ENCODE data around the gene FDXACB1. TPM values are rescaled to one million over a fixed set of nuclear protein-coding genes. Genes with fewer than 3 reads are reported as not detected.
"Not testable (repeated sequence)": the region's sequence is repeated elsewhere in the genome, so short reads cannot be mapped to it uniquely, and the experiment has no call there.

The FDXACB1 gene
- total and polyA plus RNA-seq, 5 donors from 2014 or later = 2.7 to 8.3 (median 5.5) TPM

- H3K27me3 ChIP-seq (ENCODE audit: control insufficient read depth, insufficient read depth, low read length) = peaks cover 20% of the 10 kb centered on the region
- H3K4me1 Mint-ChIP-seq = no peaks in the 10 kb centered on the region
Measured at GRCh38 chr11:111905411-111905810, 26.4 kb upstream of the FDXACB1 start.

GRCh38 chr11:111886844-111887243 lies 7.9 kb upstream of the FDXACB1 start:
- no peaks in the 10 kb centered on the region for H3K9me3 ChIP-seq (ENCODE audit: control insufficient read depth in 2 of 2, low read length in 2 of 2)
- H3K36me3 Mint-ChIP-seq = peaks cover 21% of the 10 kb centered on the region
- no peaks in the 10 kb centered on the region for H3K9me3 Mint-ChIP-seq
- ATAC-seq (ENCODE audit: low read depth in 2 of 2) = no peak
- H3K27me3 Mint-ChIP-seq = no peaks in the 10 kb centered on the region
- H3K4me3 ChIP-seq (ENCODE audit: low read depth, low read length) = no peak overlapping the region
- H3K4me3 Mint-ChIP-seq = no peak overlapping the region
- no peak overlapping the region for H3K27ac Mint-ChIP-seq
- H3K4me1 ChIP-seq (ENCODE audit: control insufficient read depth, insufficient read depth, low read length, poor library complexity, severe bottlenecking) = no peaks in the 10 kb centered on the region
- H3K27ac ChIP-seq (ENCODE audit: insufficient read depth, low read length, poor library complexity, severe bottlenecking) = no peak overlapping the region
- no peaks in the 10 kb centered on the region for H3K27me3 ChIP-seq (ENCODE audit: control insufficient read depth, insufficient read depth, low read length)
- no peaks in the 10 kb centered on the region for H3K36me3 ChIP-seq (ENCODE audit: control insufficient read depth, insufficient read depth, low read length)
- no peak for DNase-seq
- no peaks in the 10 kb centered on the region for H3K4me1 Mint-ChIP-seq

More at GRCh38 chr11:111905411-111905810, 26.4 kb upstream of the FDXACB1 start:
- Mint-ChIP-seq H3K36me3 (no peaks in the 10 kb centered on the region), H3K4me3 (no peak overlapping the region), H3K27ac (no peak overlapping the region), H3K27me3 (peaks cover 46% of the 10 kb centered on the region), H3K9me3 (peaks cover 0 to 2% (median 0%) of the 10 kb centered on the region in 7 donors)
- ATAC-seq (ENCODE audit: low read depth in 2 of 2) = no peak
- no peaks in the 10 kb centered on the region for H3K36me3 ChIP-seq (ENCODE audit: control insufficient read depth, insufficient read depth, low read length)
- no peaks in the 10 kb centered on the region for H3K4me1 ChIP-seq (ENCODE audit: control insufficient read depth, insufficient read depth, low read length, poor library complexity, severe bottlenecking)
- H3K9me3 ChIP-seq (ENCODE audit: control insufficient read depth in 2 of 2, low read length in 2 of 2) = no peaks in the 10 kb centered on the region
- H3K4me3 ChIP-seq (ENCODE audit: low read depth, low read length) = no peak overlapping the region
- no peak overlapping the region for H3K27ac ChIP-seq (ENCODE audit: insufficient read depth, low read length, poor library complexity, severe bottlenecking)
- no peak for DNase-seq

GRCh38 chr11:111886032-111886431 lies 7.1 kb upstream of the FDXACB1 start:
- Histone ChIP-seq H3K27ac (ENCODE audit: insufficient read depth, low read length, poor library complexity, severe bottlenecking) (no peak overlapping the region), H3K4me3 (ENCODE audit: low read depth, low read length) (no peak overlapping the region), H3K36me3 (ENCODE audit: control insufficient read depth, insufficient read depth, low read length) (no peaks in the 10 kb centered on the region), H3K27me3 (ENCODE audit: control insufficient read depth, insufficient read depth, low read length) (no peaks in the 10 kb centered on the region), H3K4me1 (ENCODE audit: control insufficient read depth, insufficient read depth, low read length, poor library complexity, severe bottlenecking) (no peaks in the 10 kb centered on the region), H3K9me3 (ENCODE audit: control insufficient read depth in 2 of 2, low read length in 2 of 2) (no peaks in the 10 kb centered on the region)
- no peak overlapping the region for H3K27ac Mint-ChIP-seq
- DNase-seq = no peak
- no peak for ATAC-seq (ENCODE audit: low read depth in 2 of 2)
- no peaks in the 10 kb centered on the region for H3K27me3 Mint-ChIP-seq
- peaks cover 0 to under 1% (median 0%) of the 10 kb centered on the region in 4 donors for H3K4me1 Mint-ChIP-seq
- peaks cover 21% of the 10 kb centered on the region for H3K36me3 Mint-ChIP-seq
- H3K4me3 Mint-ChIP-seq = no peak overlapping the region
- no peaks in the 10 kb centered on the region for H3K9me3 Mint-ChIP-seq

GRCh38 chr11:111885053-111885452 lies 6.1 kb upstream of the FDXACB1 start:
- H3K9me3 Mint-ChIP-seq; H3K4me1 Mint-ChIP-seq; H3K9me3 ChIP-seq (ENCODE audit: control insufficient read depth in 2 of 2, low read length in 2 of 2); H3K27me3 ChIP-seq (ENCODE audit: control insufficient read depth, insufficient read depth, low read length); H3K27ac ChIP-seq (ENCODE audit: insufficient read depth, low read length, poor library complexity, severe bottlenecking); H3K4me3 Mint-ChIP-seq; H3K4me3 ChIP-seq (ENCODE audit: low read depth, low read length); H3K27me3 Mint-ChIP-seq; H3K27ac Mint-ChIP-seq; DNase-seq; H3K4me1 ChIP-seq (ENCODE audit: control insufficient read depth, insufficient read depth, low read length, poor library complexity, severe bottlenecking); ATAC-seq (ENCODE audit: low read depth in 2 of 2); H3K36me3 ChIP-seq (ENCODE audit: control insufficient read depth, insufficient read depth, low read length): not testable (repeated sequence)
- peaks cover 14% of the 10 kb centered on the region for H3K36me3 Mint-ChIP-seq

- no peak overlapping the region for H3K4me3 ChIP-seq (ENCODE audit: low read depth, low read length)
- DNase-seq (no peak), ATAC-seq (ENCODE audit: low read depth in 2 of 2) (no peak)
- H3K4me1 Mint-ChIP-seq = peaks cover 9 to 26% (median 10%) of the 10 kb centered on the region in 4 donors
- H3K36me3 ChIP-seq (ENCODE audit: control insufficient read depth, insufficient read depth, low read length) = no peaks in the 10 kb centered on the region
- H3K4me1 ChIP-seq (ENCODE audit: control insufficient read depth, insufficient read depth, low read length, poor library complexity, severe bottlenecking) = peaks cover 16% of the 10 kb centered on the region
- no peak overlapping the region for H3K27ac Mint-ChIP-seq
- no peaks in the 10 kb centered on the region for H3K27me3 ChIP-seq (ENCODE audit: control insufficient read depth, insufficient read depth, low read length)
- H3K9me3 Mint-ChIP-seq = peaks cover 0 to 3% (median 0%) of the 10 kb centered on the region in 7 donors
- H3K27me3 Mint-ChIP-seq = no peaks in the 10 kb centered on the region
- H3K9me3 ChIP-seq (ENCODE audit: control insufficient read depth in 2 of 2, low read length in 2 of 2) = no peaks in the 10 kb centered on the region
- no peak overlapping the region for H3K4me3 Mint-ChIP-seq
- peaks cover 14% of the 10 kb centered on the region for H3K36me3 Mint-ChIP-seq
- H3K27ac ChIP-seq (ENCODE audit: insufficient read depth, low read length, poor library complexity, severe bottlenecking) = no peak overlapping the region
Measured at GRCh38 chr11:111882202-111882601, 3.2 kb upstream of the FDXACB1 start.

GRCh38 chr11:111879637-111879960 lies 634 bp upstream of the FDXACB1 start:
- DNase-seq (no peak), ATAC-seq (ENCODE audit: low read depth in 2 of 2) (no peak)
- Histone ChIP-seq H3K27ac (ENCODE audit: insufficient read depth, low read length, poor library complexity, severe bottlenecking) (peak overlapping the region; percentile 99), H3K27me3 (ENCODE audit: control insufficient read depth, insufficient read depth, low read length) (no peaks in the 10 kb centered on the region), H3K9me3 (ENCODE audit: control insufficient read depth in 2 of 2, low read length in 2 of 2) (no peaks in the 10 kb centered on the region), H3K4me1 (ENCODE audit: control insufficient read depth, insufficient read depth, low read length, poor library complexity, severe bottlenecking) (peaks cover 16% of the 10 kb centered on the region), H3K4me3 (ENCODE audit: low read depth, low read length) (peak overlapping the region; percentile 93), H3K36me3 (ENCODE audit: control insufficient read depth, insufficient read depth, low read length) (peaks cover 7% of the 10 kb centered on the region)
- Mint-ChIP-seq H3K4me3 (peak overlapping the region; percentile 94 to 95 (median 94)), H3K36me3 (peaks cover 20% of the 10 kb centered on the region), H3K4me1 (peaks cover 9 to 31% (median 11%) of the 10 kb centered on the region in 4 donors), H3K9me3 (peaks cover 0 to 3% (median 0%) of the 10 kb centered on the region in 7 donors), H3K27ac (peak overlapping the region; percentile 99 to 100 (median 100)), H3K27me3 (no peaks in the 10 kb centered on the region)

GRCh38 chr11:111878385-111878848 lies 548 bp downstream of the FDXACB1 start:
- peak overlapping the region; percentile 93 for H3K4me3 ChIP-seq (ENCODE audit: low read depth, low read length)
- peak; percentile 1 for ATAC-seq (ENCODE audit: low read depth in 2 of 2)
- peak overlapping the region; percentile 99 for H3K27ac ChIP-seq (ENCODE audit: insufficient read depth, low read length, poor library complexity, severe bottlenecking)
- peaks cover 16% of the 10 kb centered on the region for H3K4me1 ChIP-seq (ENCODE audit: control insufficient read depth, insufficient read depth, low read length, poor library complexity, severe bottlenecking)
- DNase-seq = no peak
- H3K36me3 ChIP-seq (ENCODE audit: control insufficient read depth, insufficient read depth, low read length) = peaks cover 7% of the 10 kb centered on the region
- Mint-ChIP-seq H3K4me3 (peak overlapping the region; percentile 94 to 95 (median 94)), H3K4me1 (peaks cover 9 to 31% (median 11%) of the 10 kb centered on the region in 4 donors), H3K27me3 (no peaks in the 10 kb centered on the region), H3K27ac (peak overlapping the region; percentile 99 to 100 (median 100)), H3K36me3 (peaks cover 20% of the 10 kb centered on the region), H3K9me3 (peaks cover 0 to 3% (median 0%) of the 10 kb centered on the region in 7 donors)
- no peaks in the 10 kb centered on the region for H3K9me3 ChIP-seq (ENCODE audit: control insufficient read depth in 2 of 2, low read length in 2 of 2)
- no peaks in the 10 kb centered on the region for H3K27me3 ChIP-seq (ENCODE audit: control insufficient read depth, insufficient read depth, low read length)

- H3K27ac Mint-ChIP-seq = peak overlapping the region; percentile 95 to 96 (median 95)
- Histone ChIP-seq H3K36me3 (ENCODE audit: control insufficient read depth, insufficient read depth, low read length) (peaks cover 24% of the 10 kb centered on the region), H3K27me3 (ENCODE audit: control insufficient read depth, insufficient read depth, low read length) (no peaks in the 10 kb centered on the region), H3K4me3 (ENCODE audit: low read depth, low read length) (peak overlapping the region; percentile 87), H3K27ac (ENCODE audit: insufficient read depth, low read length, poor library complexity, severe bottlenecking) (peak overlapping the region; percentile 85), H3K4me1 (ENCODE audit: control insufficient read depth, insufficient read depth, low read length, poor library complexity, severe bottlenecking) (peaks cover 11% of the 10 kb centered on the region), H3K9me3 (ENCODE audit: control insufficient read depth in 2 of 2, low read length in 2 of 2) (no peaks in the 10 kb centered on the region)
- ATAC-seq (ENCODE audit: low read depth in 2 of 2) = no peak
- DNase-seq = no peak
- peaks cover 29% of the 10 kb centered on the region for H3K36me3 Mint-ChIP-seq
- peak overlapping the region; percentile 93 to 95 (median 94) for H3K4me3 Mint-ChIP-seq
- peaks cover 15 to 34% (median 25%) of the 10 kb centered on the region in 4 donors for H3K4me1 Mint-ChIP-seq
- no peaks in the 10 kb centered on the region for H3K9me3 Mint-ChIP-seq
- H3K27me3 Mint-ChIP-seq = peaks cover 4% of the 10 kb centered on the region
Measured at GRCh38 chr11:111871693-111872161, 7.2 kb downstream of the FDXACB1 start.
